RWPE2 (cell line): ENCODE data around the gene ELFN2.
A peak's percentile ranks its signal among the peaks of the same experiment; 100 is the strongest.

Experiments used
- ATAC-seq: fragments of 200-7000 bp; cut with Tn5 transposase; 3 replicates; pipeline ENCODE4 v1.9.1; 2021; ENCODE audit warnings: low read depth
- DNase-seq: peaks from one replicate; pipeline ENCODE4 v3.0.0-alpha.2; 2020; ENCODE audit warnings: low spot score
- H3K27ac ChIP-seq: fragments of 450-650 bp; 2 replicates; pipeline ENCODE4 v1.5.1; 2017; ENCODE audit warnings: mild to moderate bottlenecking; ENCODE audit not compliant: poor library complexity, severe bottlenecking
- H3K27me3 ChIP-seq: fragments of 250-450 bp; sonication (Bioruptor Pico); 2 replicates; pipeline ENCODE4 v1.5.1; 2021; ENCODE audit warnings: mild to moderate bottlenecking, moderate library complexity; ENCODE audit not compliant: insufficient read depth, poor library complexity, severe bottlenecking
- H3K36me3 ChIP-seq: fragments of 250-450 bp; sonication (Bioruptor Pico); 2 replicates; pipeline ENCODE4 v1.5.1; 2020; ENCODE audit warnings: low read depth, mild to moderate bottlenecking, moderate library complexity
- H3K4me1 ChIP-seq: fragments of 250-450 bp; sonication (Bioruptor Pico); 2 replicates; pipeline ENCODE4 v1.5.1; 2021; ENCODE audit warnings: mild to moderate bottlenecking, moderate library complexity; ENCODE audit not compliant: insufficient read depth, poor library complexity, severe bottlenecking
- H3K4me3 ChIP-seq: fragments of 250-450 bp; sonication (Bioruptor Pico); 2 replicates; pipeline ENCODE4 v1.5.1; 2021; ENCODE audit warnings: mild to moderate bottlenecking, moderate library complexity; ENCODE audit not compliant: severe bottlenecking
- H3K9me3 ChIP-seq: fragments of 250-450 bp; sonication (Bioruptor Pico); 2 replicates; pipeline ENCODE4 v1.5.1; 2021; ENCODE audit warnings: mild to moderate bottlenecking, moderate library complexity; ENCODE audit not compliant: severe bottlenecking
- CTCF ChIP-seq: fragments of 450-650 bp; IDR thresholded peaks from one replicate; pipeline ENCODE4 v1.5.1; 2017; ENCODE audit warnings: mild to moderate bottlenecking, moderate library complexity; ENCODE audit not compliant: poor library complexity, severe bottlenecking

ELFN2 gene

GRCh38 chr22:37427135-37427710 is at the start of gene ELFN2:
TSS of gene ELFN2 (minus strand) at chr22:37427479. CDS start at chr22:37375534, 51,945 bp downstream.
- Histone ChIP-seq H3K4me3 (peak within 1 kb of the TSS; percentile 46), H3K27me3 (no peaks in the 10 kb centered on the region), H3K9me3 (no peaks in the 10 kb centered on the region), H3K27ac (peak within 1 kb of the TSS; percentile 12), H3K36me3 (no peaks in the 10 kb centered on the region), H3K4me1 (peaks cover 13% of the 10 kb centered on the region)
- DNase-seq: no peak
- TF ChIP-seq CTCF: no peak
- no peak; the same call in 2 of the 3 replicates for ATAC-seq

DNA sequence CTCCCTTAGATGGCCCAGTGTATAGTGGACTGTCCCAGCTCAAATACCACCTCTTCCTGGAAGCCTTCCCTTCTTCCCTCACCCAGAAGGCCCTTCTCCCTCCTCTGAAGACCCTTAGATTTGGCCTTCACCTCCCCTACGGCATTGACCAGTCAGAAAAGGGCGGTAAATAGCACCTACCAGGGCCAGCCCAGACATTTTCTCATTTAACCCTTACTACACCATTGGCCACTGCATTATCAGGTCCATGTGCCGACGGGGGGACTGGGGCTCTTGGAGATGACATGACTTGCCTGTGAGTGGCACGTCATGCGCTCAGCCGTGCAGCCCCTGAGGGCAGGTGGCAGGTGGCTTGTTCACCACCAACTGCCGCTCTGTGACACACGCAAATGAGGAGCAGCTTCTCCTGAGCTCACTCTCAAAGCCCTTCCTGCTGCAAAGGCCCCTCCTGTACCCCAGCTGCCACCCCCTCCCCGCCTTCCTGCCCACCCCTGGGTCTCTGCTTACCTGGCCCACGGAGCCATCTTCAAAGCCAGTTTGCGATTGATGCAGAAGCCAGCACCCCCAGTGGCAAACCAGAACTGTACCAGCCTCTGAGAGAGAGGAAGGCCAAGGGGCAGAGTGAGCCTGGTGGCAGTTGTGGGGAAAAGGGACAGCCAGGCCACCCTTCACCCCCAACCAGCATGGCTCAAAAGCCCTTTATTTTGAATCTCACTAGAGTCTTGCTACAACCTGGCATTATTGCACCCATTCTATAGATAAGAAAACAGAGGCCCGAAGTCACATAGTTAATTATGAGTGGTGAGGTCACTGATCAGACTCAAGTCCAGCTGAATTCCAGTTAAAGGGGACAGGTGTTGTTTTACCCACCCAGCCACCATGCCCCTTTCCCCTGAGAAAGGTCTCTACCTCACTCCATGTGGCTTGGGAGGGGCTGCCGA is 49.4 kb upstream of the ELFN2 start:
- ATAC-seq (no peak), DNase-seq (no peak)
- no peaks in the 10 kb centered on the region for H3K9me3 ChIP-seq
- no peak overlapping the region for H3K4me3 ChIP-seq
- no peaks in the 10 kb centered on the region for H3K36me3 ChIP-seq
- no peaks in the 10 kb centered on the region for H3K27me3 ChIP-seq
- H3K4me1 ChIP-seq: no peaks in the 10 kb centered on the region
- no peak for TF ChIP-seq CTCF
- no peak overlapping the region for H3K27ac ChIP-seq

DNA sequence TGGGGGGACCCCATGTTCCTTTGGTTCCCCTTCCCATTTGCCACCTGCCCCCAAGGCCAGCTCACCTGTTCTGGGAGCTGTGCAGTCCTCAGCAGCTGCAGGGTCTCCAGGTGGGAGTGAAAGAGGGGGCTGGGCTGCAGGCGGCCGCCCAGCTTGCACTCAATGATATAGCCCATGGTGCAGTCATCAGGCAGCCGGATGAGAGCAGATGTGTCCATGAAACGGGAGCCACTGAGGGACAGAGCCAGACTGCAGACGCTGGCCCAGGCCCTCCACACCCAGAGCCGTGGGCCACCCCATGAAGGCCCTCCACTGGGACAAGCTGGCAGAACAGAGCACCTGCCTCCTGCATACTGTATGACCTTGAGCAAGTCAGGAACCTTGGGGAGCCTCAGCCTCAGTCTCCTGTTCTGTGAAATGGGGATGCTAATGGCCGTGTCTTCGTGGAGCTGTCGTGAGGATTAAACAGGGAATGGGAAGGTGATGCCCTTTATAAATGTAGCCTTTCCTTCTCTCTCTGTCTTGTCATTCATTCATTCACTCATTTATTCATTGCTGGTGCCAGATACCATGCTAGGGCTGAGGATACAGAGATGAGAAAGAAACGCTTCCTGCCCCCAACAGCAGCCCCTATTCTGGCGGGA is 47.3 kb upstream of the ELFN2 start:
- H3K27me3 ChIP-seq: no peaks in the 10 kb centered on the region
- H3K36me3 ChIP-seq: no peaks in the 10 kb centered on the region
- H3K4me1 ChIP-seq: no peaks in the 10 kb centered on the region
- DNase-seq (no peak), ATAC-seq (no peak)
- no peaks in the 10 kb centered on the region for H3K9me3 ChIP-seq
- no peak overlapping the region for H3K4me3 ChIP-seq
- TF ChIP-seq CTCF: no peak
- H3K27ac ChIP-seq: no peak overlapping the region

- no peak overlapping the region for H3K4me3 ChIP-seq
- no peak for ATAC-seq
- no peak overlapping the region for H3K27ac ChIP-seq
- TF ChIP-seq CTCF: no peak
- no peak for DNase-seq
- no peaks in the 10 kb centered on the region for H3K4me1 ChIP-seq
- no peaks in the 10 kb centered on the region for H3K27me3 ChIP-seq
- H3K9me3 ChIP-seq: no peaks in the 10 kb centered on the region
- H3K36me3 ChIP-seq: no peaks in the 10 kb centered on the region
These were observed 46.2 kb upstream of the ELFN2 start for GRCh38 chr22:37473437-37473946.
